Measurements from ENCODE around the gene HIPK2. TPM values are rescaled to one million over a fixed set of nuclear protein-coding genes. Genes with fewer than 3 reads are reported as not detected.

HIPK2 gene
- total RNA-seq, 1 donor from 2014 or later, result 5.7 TPM

GRCh38 chr7:139739863-139740597, 37.8 kb downstream of the HIPK2 start:
- peaks cover 57 to 90% (median 85%) of the 10 kb centered on the region in 3 donors for H3K4me1 ChIP-seq (ENCODE audit: control insufficient read depth in 3 of 3, insufficient read depth in 3 of 3, low read length in 3 of 3)
- no peaks in the 10 kb centered on the region for H3K9me3 ChIP-seq (ENCODE audit: control insufficient read depth in 3 of 3, low read length in 3 of 3)
- peak overlapping the region; percentile 84 for H3K27ac ChIP-seq (ENCODE audit: low read depth, low read length)
- peak overlapping the region in 2 of 3 donors; percentile 24 to 41 for H3K4me3 ChIP-seq (ENCODE audit: low read length in 3 of 3)
- H3K27me3 ChIP-seq (ENCODE audit: control insufficient read depth in 3 of 3, insufficient read depth in 3 of 3, low read length in 3 of 3), result no peaks in the 10 kb centered on the region
- peak overlapping the region; percentile 22 to 66 (median 52) for H3K9ac ChIP-seq (ENCODE audit: low read depth in 1 of 3, low read length in 3 of 3)
- H3K36me3 ChIP-seq (ENCODE audit: control insufficient read depth in 3 of 3, insufficient read depth in 3 of 3, low read length in 3 of 3), result no peaks in the 10 kb centered on the region

GRCh38 chr7:139738772-139739171, 39.0 kb downstream of the HIPK2 start:
- Histone ChIP-seq H3K4me1 (ENCODE audit: control insufficient read depth in 3 of 3, insufficient read depth in 3 of 3, low read length in 3 of 3) (peaks cover 58 to 89% (median 87%) of the 10 kb centered on the region in 3 donors), H3K4me3 (ENCODE audit: low read length in 3 of 3) (no peak overlapping the region), H3K36me3 (ENCODE audit: control insufficient read depth in 3 of 3, insufficient read depth in 3 of 3, low read length in 3 of 3) (no peaks in the 10 kb centered on the region), H3K27me3 (ENCODE audit: control insufficient read depth in 3 of 3, insufficient read depth in 3 of 3, low read length in 3 of 3) (no peaks in the 10 kb centered on the region), H3K9me3 (ENCODE audit: control insufficient read depth in 3 of 3, low read length in 3 of 3) (no peaks in the 10 kb centered on the region), H3K9ac (ENCODE audit: low read depth in 1 of 3, low read length in 3 of 3) (peak overlapping the region in 1 of 3 donors; percentile 18), H3K27ac (ENCODE audit: low read depth, low read length) (no peak overlapping the region)

- peak overlapping the region; percentile 45 for H3K27ac ChIP-seq (ENCODE audit: low read depth, low read length)
Measured at GRCh38 chr7:139738101-139738489, 39.7 kb downstream of the HIPK2 start.

GRCh38 chr7:139737221-139738100, 40.3 kb downstream of the HIPK2 start:
- Histone ChIP-seq H3K9me3 (ENCODE audit: control insufficient read depth in 3 of 3, low read length in 3 of 3) (no peaks in the 10 kb centered on the region), H3K36me3 (ENCODE audit: control insufficient read depth in 3 of 3, insufficient read depth in 3 of 3, low read length in 3 of 3) (no peaks in the 10 kb centered on the region), H3K4me3 (ENCODE audit: low read length in 3 of 3) (no peak overlapping the region), H3K9ac (ENCODE audit: low read depth in 1 of 3, low read length in 3 of 3) (no peak overlapping the region), H3K27ac (ENCODE audit: low read depth, low read length) (peak overlapping the region; percentile 45), H3K4me1 (ENCODE audit: control insufficient read depth in 3 of 3, insufficient read depth in 3 of 3, low read length in 3 of 3) (peaks cover 54 to 83% (median 77%) of the 10 kb centered on the region in 3 donors), H3K27me3 (ENCODE audit: control insufficient read depth in 3 of 3, insufficient read depth in 3 of 3, low read length in 3 of 3) (no peaks in the 10 kb centered on the region)

More at GRCh38 chr7:139738101-139738489, 39.7 kb downstream of the HIPK2 start:
- Histone ChIP-seq H3K9me3 (ENCODE audit: control insufficient read depth in 3 of 3, low read length in 3 of 3) (no peaks in the 10 kb centered on the region), H3K36me3 (ENCODE audit: control insufficient read depth in 3 of 3, insufficient read depth in 3 of 3, low read length in 3 of 3) (no peaks in the 10 kb centered on the region), H3K9ac (ENCODE audit: low read depth in 1 of 3, low read length in 3 of 3) (no peak overlapping the region), H3K4me1 (ENCODE audit: control insufficient read depth in 3 of 3, insufficient read depth in 3 of 3, low read length in 3 of 3) (peaks cover 53 to 86% (median 83%) of the 10 kb centered on the region in 3 donors), H3K27me3 (ENCODE audit: control insufficient read depth in 3 of 3, insufficient read depth in 3 of 3, low read length in 3 of 3) (no peaks in the 10 kb centered on the region), H3K4me3 (ENCODE audit: low read length in 3 of 3) (no peak overlapping the region)

- no peaks in the 10 kb centered on the region for H3K9me3 ChIP-seq (ENCODE audit: control insufficient read depth in 3 of 3, low read length in 3 of 3)
- H3K36me3 ChIP-seq (ENCODE audit: control insufficient read depth in 3 of 3, insufficient read depth in 3 of 3, low read length in 3 of 3), result no peaks in the 10 kb centered on the region
- H3K4me1 ChIP-seq (ENCODE audit: control insufficient read depth in 3 of 3, insufficient read depth in 3 of 3, low read length in 3 of 3), result peaks cover 67 to 92% (median 85%) of the 10 kb centered on the region in 3 donors
- no peak overlapping the region for H3K9ac ChIP-seq (ENCODE audit: low read depth in 1 of 3, low read length in 3 of 3)
- H3K27ac ChIP-seq (ENCODE audit: low read depth, low read length), result no peak overlapping the region
- peak overlapping the region in 1 of 3 donors; percentile 6 for H3K4me3 ChIP-seq (ENCODE audit: low read length in 3 of 3)
- H3K27me3 ChIP-seq (ENCODE audit: control insufficient read depth in 3 of 3, insufficient read depth in 3 of 3, low read length in 3 of 3), result no peaks in the 10 kb centered on the region
Measured at GRCh38 chr7:139735912-139736595, 41.7 kb downstream of the HIPK2 start.

- Histone ChIP-seq H3K4me3 (ENCODE audit: low read length in 3 of 3) (no peak overlapping the region), H3K27ac (ENCODE audit: low read depth, low read length) (peak overlapping the region; percentile 73), H3K4me1 (ENCODE audit: control insufficient read depth in 3 of 3, insufficient read depth in 3 of 3, low read length in 3 of 3) (peaks cover 69 to 92% (median 84%) of the 10 kb centered on the region in 3 donors), H3K36me3 (ENCODE audit: control insufficient read depth in 3 of 3, insufficient read depth in 3 of 3, low read length in 3 of 3) (no peaks in the 10 kb centered on the region), H3K9ac (ENCODE audit: low read depth in 1 of 3, low read length in 3 of 3) (no peak overlapping the region), H3K9me3 (ENCODE audit: control insufficient read depth in 3 of 3, low read length in 3 of 3) (no peaks in the 10 kb centered on the region), H3K27me3 (ENCODE audit: control insufficient read depth in 3 of 3, insufficient read depth in 3 of 3, low read length in 3 of 3) (no peaks in the 10 kb centered on the region)
Measured at GRCh38 chr7:139735466-139735865, 42.3 kb downstream of the HIPK2 start.

GRCh38 chr7:139734395-139734794, 43.4 kb downstream of the HIPK2 start:
- no peaks in the 10 kb centered on the region for H3K36me3 ChIP-seq (ENCODE audit: control insufficient read depth in 3 of 3, insufficient read depth in 3 of 3, low read length in 3 of 3)
- H3K27ac ChIP-seq (ENCODE audit: low read depth, low read length), result peak overlapping the region; percentile 73
- peak overlapping the region in 1 of 3 donors; percentile 14 for H3K4me3 ChIP-seq (ENCODE audit: low read length in 3 of 3)
- H3K4me1 ChIP-seq (ENCODE audit: control insufficient read depth in 3 of 3, insufficient read depth in 3 of 3, low read length in 3 of 3), result peaks cover 62 to 85% (median 74%) of the 10 kb centered on the region in 3 donors
- no peaks in the 10 kb centered on the region for H3K9me3 ChIP-seq (ENCODE audit: control insufficient read depth in 3 of 3, low read length in 3 of 3)
- H3K9ac ChIP-seq (ENCODE audit: low read depth in 1 of 3, low read length in 3 of 3), result peak overlapping the region in 1 of 3 donors; percentile 4
- H3K27me3 ChIP-seq (ENCODE audit: control insufficient read depth in 3 of 3, insufficient read depth in 3 of 3, low read length in 3 of 3), result no peaks in the 10 kb centered on the region

- Histone ChIP-seq H3K27me3 (ENCODE audit: control insufficient read depth in 3 of 3, insufficient read depth in 3 of 3, low read length in 3 of 3) (no peaks in the 10 kb centered on the region), H3K27ac (ENCODE audit: low read depth, low read length) (peak overlapping the region; percentile 73), H3K4me3 (ENCODE audit: low read length in 3 of 3) (no peak overlapping the region), H3K9me3 (ENCODE audit: control insufficient read depth in 3 of 3, low read length in 3 of 3) (no peaks in the 10 kb centered on the region), H3K9ac (ENCODE audit: low read depth in 1 of 3, low read length in 3 of 3) (no peak overlapping the region), H3K4me1 (ENCODE audit: control insufficient read depth in 3 of 3, insufficient read depth in 3 of 3, low read length in 3 of 3) (peaks cover 59 to 79% (median 69%) of the 10 kb centered on the region in 3 donors), H3K36me3 (ENCODE audit: control insufficient read depth in 3 of 3, insufficient read depth in 3 of 3, low read length in 3 of 3) (no peaks in the 10 kb centered on the region)
Measured at GRCh38 chr7:139733751-139734150, 44.0 kb downstream of the HIPK2 start.

- Histone ChIP-seq H3K9ac (ENCODE audit: low read depth in 1 of 3, low read length in 3 of 3) (peak overlapping the region in 2 of 3 donors; percentile 4 to 18), H3K4me1 (ENCODE audit: control insufficient read depth in 3 of 3, insufficient read depth in 3 of 3, low read length in 3 of 3) (peaks cover 53 to 68% (median 58%) of the 10 kb centered on the region in 3 donors), H3K27ac (ENCODE audit: low read depth, low read length) (peak overlapping the region; percentile 34)
Measured at GRCh38 chr7:139732471-139733167, 45.2 kb downstream of the HIPK2 start.

More at GRCh38 chr7:139732471-139733167, 45.2 kb downstream of the HIPK2 start:
- H3K36me3 ChIP-seq (ENCODE audit: control insufficient read depth in 3 of 3, insufficient read depth in 3 of 3, low read length in 3 of 3), result no peaks in the 10 kb centered on the region
- H3K27me3 ChIP-seq (ENCODE audit: control insufficient read depth in 3 of 3, insufficient read depth in 3 of 3, low read length in 3 of 3), result no peaks in the 10 kb centered on the region
- H3K4me3 ChIP-seq (ENCODE audit: low read length in 3 of 3), result peak overlapping the region in 2 of 3 donors; percentile 1 to 10
- H3K9me3 ChIP-seq (ENCODE audit: control insufficient read depth in 3 of 3, low read length in 3 of 3), result no peaks in the 10 kb centered on the region

All from skeletal muscle tissue (tissue), 4 donors.